ENCODE results near the gene MYBPH. TPM values are rescaled to one million over a fixed set of nuclear protein-coding genes. Genes with fewer than 3 reads are reported as not detected.

The MYBPH gene
- total RNA-seq, 1 donor from 2014 or later: not detected

- no peaks in the 10 kb centered on the region for H3K36me3 Mint-ChIP-seq (ENCODE audit: insufficient read depth)
- peaks cover 2% of the 10 kb centered on the region for H3K27me3 Mint-ChIP-seq
- no peak for DNase-seq (ENCODE audit: low spot score, unreplicated experiment)
- H3K9me3 Mint-ChIP-seq (ENCODE audit: low read depth): no peaks in the 10 kb centered on the region
- H3K4me1 Mint-ChIP-seq (ENCODE audit: low read depth): peaks cover 14% of the 10 kb centered on the region
- TF ChIP-seq CTCF (IDR thresholded peaks at IDR 0.05; ENCODE audit: unreplicated experiment): no peak
- H3K4me3 Mint-ChIP-seq (ENCODE audit: low read depth): no peak overlapping the region
- H3K27ac Mint-ChIP-seq: no peak overlapping the region
Measured at GRCh38 chr1:203146537-203146936, 29.1 kb downstream of the MYBPH start.

- Mint-ChIP-seq H3K4me3 (ENCODE audit: low read depth) (no peak overlapping the region), H3K4me1 (ENCODE audit: low read depth) (peaks cover 14% of the 10 kb centered on the region), H3K27me3 (peaks cover 2% of the 10 kb centered on the region), H3K27ac (no peak overlapping the region), H3K9me3 (ENCODE audit: low read depth) (no peaks in the 10 kb centered on the region), H3K36me3 (ENCODE audit: insufficient read depth) (no peaks in the 10 kb centered on the region)
- no peak for DNase-seq (ENCODE audit: low spot score, unreplicated experiment)
- no peak for TF ChIP-seq CTCF (IDR thresholded peaks at IDR 0.05; ENCODE audit: unreplicated experiment)
Measured at GRCh38 chr1:203146042-203146369, 29.6 kb downstream of the MYBPH start.

GRCh38 chr1:203145321-203146041, 30.1 kb downstream of the MYBPH start:
- H3K27ac Mint-ChIP-seq: no peak overlapping the region

GRCh38 chr1:203144661-203145060, 31.0 kb downstream of the MYBPH start:
- peaks cover 5% of the 10 kb centered on the region for H3K27me3 Mint-ChIP-seq
- H3K36me3 Mint-ChIP-seq (ENCODE audit: insufficient read depth): no peaks in the 10 kb centered on the region
- H3K9me3 Mint-ChIP-seq (ENCODE audit: low read depth): no peaks in the 10 kb centered on the region
- no peak for TF ChIP-seq CTCF (IDR thresholded peaks at IDR 0.05; ENCODE audit: unreplicated experiment)
- peaks cover 12% of the 10 kb centered on the region for H3K4me1 Mint-ChIP-seq (ENCODE audit: low read depth)
- H3K27ac Mint-ChIP-seq: no peak overlapping the region
- no peak overlapping the region for H3K4me3 Mint-ChIP-seq (ENCODE audit: low read depth)
- DNase-seq (ENCODE audit: low spot score, unreplicated experiment): no peak

More at GRCh38 chr1:203145321-203146041, 30.1 kb downstream of the MYBPH start:
- no peak overlapping the region for H3K4me3 Mint-ChIP-seq (ENCODE audit: low read depth)
- no peaks in the 10 kb centered on the region for H3K36me3 Mint-ChIP-seq (ENCODE audit: insufficient read depth)
- TF ChIP-seq CTCF (IDR thresholded peaks at IDR 0.05; ENCODE audit: unreplicated experiment): no peak
- no peak for DNase-seq (ENCODE audit: low spot score, unreplicated experiment)
- H3K9me3 Mint-ChIP-seq (ENCODE audit: low read depth): no peaks in the 10 kb centered on the region
- peaks cover 5% of the 10 kb centered on the region for H3K27me3 Mint-ChIP-seq
- peaks cover 17% of the 10 kb centered on the region for H3K4me1 Mint-ChIP-seq (ENCODE audit: low read depth)

GRCh38 chr1:203143641-203144040, 32.0 kb downstream of the MYBPH start:
- no peak for DNase-seq (ENCODE audit: low spot score, unreplicated experiment)
- H3K27ac Mint-ChIP-seq: peak overlapping the region; percentile 72
- no peak for TF ChIP-seq CTCF (IDR thresholded peaks at IDR 0.05; ENCODE audit: unreplicated experiment)
- no peak overlapping the region for H3K4me3 Mint-ChIP-seq (ENCODE audit: low read depth)
- H3K4me1 Mint-ChIP-seq (ENCODE audit: low read depth): peaks cover 2% of the 10 kb centered on the region
- H3K9me3 Mint-ChIP-seq (ENCODE audit: low read depth): no peaks in the 10 kb centered on the region
- no peaks in the 10 kb centered on the region for H3K36me3 Mint-ChIP-seq (ENCODE audit: insufficient read depth)
- H3K27me3 Mint-ChIP-seq: peaks cover 5% of the 10 kb centered on the region
